Osteoblast (primary cell): Measurements from ENCODE around the gene POU2F2. TPM values are rescaled to one million over a fixed set of nuclear protein-coding genes. Genes with fewer than 3 reads are reported as not detected.
A peak's percentile ranks its signal among the peaks of the same experiment; 100 is the strongest.

ENCODE experiments used
- DNase-seq: peaks from one replicate; pipeline ENCODE4 v3.0.0; 2011; ENCODE audit warnings: low spot score, mixed read lengths; ENCODE audit not compliant: insufficient read length; ENCODE audit errors: missing footprints
- H2AFZ ChIP-seq: 2 replicates; pipeline ENCODE4 v1.6.0; 2011; ENCODE audit warnings: mild to moderate bottlenecking, low read length
- H3K27ac ChIP-seq: 2 replicates; pipeline ENCODE4 v1.5.1; 2011; ENCODE audit warnings: mild to moderate bottlenecking, low read depth, low read length, moderate library complexity
- H3K27me3 ChIP-seq: 2 replicates; pipeline ENCODE4 v1.6.0; 2012; ENCODE audit warnings: mild to moderate bottlenecking, control low read depth, inconsistent platforms, low read length, moderate library complexity; ENCODE audit not compliant: insufficient read depth
- H3K36me3 ChIP-seq: 2 replicates; pipeline ENCODE4 v1.5.1; 2011; ENCODE audit warnings: mild to moderate bottlenecking, low read length, control low read depth, moderate library complexity; ENCODE audit not compliant: insufficient read depth
- H3K4me1 ChIP-seq: 2 replicates; pipeline ENCODE4 v1.5.1; 2011; ENCODE audit warnings: mild to moderate bottlenecking, low read length, control low read depth, moderate library complexity; ENCODE audit not compliant: insufficient read depth
- H3K4me2 ChIP-seq: 2 replicates; pipeline ENCODE4 v1.6.0; 2011; ENCODE audit warnings: mild to moderate bottlenecking, low read length; ENCODE audit not compliant: insufficient read depth
- H3K4me3 ChIP-seq: fragments of 200-600 bp; sonication (generic); 3 replicates; pipeline ENCODE4 v1.5.1; 2012; ENCODE audit warnings: mild to moderate bottlenecking, low read length, inconsistent platforms; ENCODE audit not compliant: insufficient read depth
- H3K79me2 ChIP-seq: 2 replicates; pipeline ENCODE4 v1.6.0; 2012; ENCODE audit warnings: mild to moderate bottlenecking, low read length, control low read depth, inconsistent platforms; ENCODE audit not compliant: insufficient read depth
- H3K9me3 ChIP-seq: 2 replicates; pipeline ENCODE4 v1.5.1; 2011; ENCODE audit warnings: low read depth, low read length, control low read depth
- H4K20me1 ChIP-seq: 2 replicates; pipeline ENCODE4 v1.6.0; 2012; ENCODE audit warnings: mild to moderate bottlenecking, low read length, control low read depth; ENCODE audit not compliant: insufficient read depth
- total RNA-seq: library from RNA; depleted of rRNA; stranded (reverse); fragments of >200 nt; gene quantifications from 2 replicates; pipeline ENCODE4 v1.2.3, GENCODE V29; 2012
- TF ChIP-seq, protein P1 (sequence below): IDR thresholded peaks from 2 replicates; pipeline ENCODE4 v1.5.1; 2011; ENCODE audit warnings: mild to moderate bottlenecking, low read depth, low read length, moderate library complexity; ENCODE audit errors: extremely low read depth

POU2F2 gene
- total RNA-seq, 1 donor: under 0.01 TPM

DNA sequence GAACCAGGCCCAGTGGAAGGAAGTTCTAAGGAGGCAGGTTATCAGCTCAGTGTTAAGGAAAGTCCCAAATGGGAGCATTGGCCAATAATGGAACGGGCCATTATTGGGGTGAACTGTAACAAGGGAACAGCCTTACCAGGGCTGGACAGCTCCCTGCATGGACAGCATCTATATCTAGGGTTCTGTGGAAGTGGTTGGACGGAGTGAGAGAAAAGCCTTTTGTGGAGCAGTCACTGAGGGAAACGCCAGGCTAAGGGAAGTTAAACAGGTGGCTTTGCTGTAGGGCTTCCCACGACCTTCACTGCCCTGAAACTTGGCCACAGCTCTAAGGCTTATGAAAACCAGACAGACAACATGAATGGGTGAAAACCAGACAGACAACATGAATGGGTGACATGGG is 17.0 kb downstream of the POU2F2 start:
- no peaks in the 10 kb centered on the region for H3K36me3 ChIP-seq
- H3K4me1 ChIP-seq: peaks cover 41% of the 10 kb centered on the region
- no peaks in the 10 kb centered on the region for H3K9me3 ChIP-seq
- peak; percentile 79 for DNase-seq
- no peak overlapping the region for H3K4me2 ChIP-seq
- TF ChIP-seq, protein P1, sequence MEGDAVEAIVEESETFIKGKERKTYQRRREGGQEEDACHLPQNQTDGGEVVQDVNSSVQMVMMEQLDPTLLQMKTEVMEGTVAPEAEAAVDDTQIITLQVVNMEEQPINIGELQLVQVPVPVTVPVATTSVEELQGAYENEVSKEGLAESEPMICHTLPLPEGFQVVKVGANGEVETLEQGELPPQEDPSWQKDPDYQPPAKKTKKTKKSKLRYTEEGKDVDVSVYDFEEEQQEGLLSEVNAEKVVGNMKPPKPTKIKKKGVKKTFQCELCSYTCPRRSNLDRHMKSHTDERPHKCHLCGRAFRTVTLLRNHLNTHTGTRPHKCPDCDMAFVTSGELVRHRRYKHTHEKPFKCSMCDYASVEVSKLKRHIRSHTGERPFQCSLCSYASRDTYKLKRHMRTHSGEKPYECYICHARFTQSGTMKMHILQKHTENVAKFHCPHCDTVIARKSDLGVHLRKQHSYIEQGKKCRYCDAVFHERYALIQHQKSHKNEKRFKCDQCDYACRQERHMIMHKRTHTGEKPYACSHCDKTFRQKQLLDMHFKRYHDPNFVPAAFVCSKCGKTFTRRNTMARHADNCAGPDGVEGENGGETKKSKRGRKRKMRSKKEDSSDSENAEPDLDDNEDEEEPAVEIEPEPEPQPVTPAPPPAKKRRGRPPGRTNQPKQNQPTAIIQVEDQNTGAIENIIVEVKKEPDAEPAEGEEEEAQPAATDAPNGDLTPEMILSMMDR: no peak
- H4K20me1 ChIP-seq: no peaks in the 10 kb centered on the region
- no peaks in the 10 kb centered on the region for H3K79me2 ChIP-seq
- no peak overlapping the region for H2AFZ ChIP-seq
- no peaks in the 10 kb centered on the region for H3K27me3 ChIP-seq
- no peak overlapping the region for H3K27ac ChIP-seq
- no peak overlapping the region for H3K4me3 ChIP-seq

DNA sequence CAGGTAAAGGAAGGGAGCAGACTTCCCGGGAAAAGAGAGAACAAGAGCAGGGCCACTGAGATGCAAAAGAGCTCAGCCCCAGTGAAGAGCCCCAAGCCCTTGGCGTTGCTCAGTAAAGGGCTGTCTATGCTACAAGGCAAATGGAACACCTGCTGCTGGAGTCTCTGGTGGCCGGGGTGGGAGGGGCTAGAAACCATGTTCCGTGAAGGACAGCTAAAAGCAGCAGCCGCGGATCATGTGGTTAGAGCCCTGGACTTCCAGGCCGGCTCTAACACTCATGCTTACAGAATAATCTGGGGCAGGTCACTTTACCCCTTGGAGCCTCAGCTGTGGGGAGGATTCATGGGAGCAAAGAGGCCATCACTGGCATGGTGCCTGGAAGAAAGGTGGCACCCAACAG is 17.8 kb downstream of the POU2F2 start:
- Histone ChIP-seq H3K79me2 (no peaks in the 10 kb centered on the region), H3K4me3 (no peak overlapping the region)

DNA sequence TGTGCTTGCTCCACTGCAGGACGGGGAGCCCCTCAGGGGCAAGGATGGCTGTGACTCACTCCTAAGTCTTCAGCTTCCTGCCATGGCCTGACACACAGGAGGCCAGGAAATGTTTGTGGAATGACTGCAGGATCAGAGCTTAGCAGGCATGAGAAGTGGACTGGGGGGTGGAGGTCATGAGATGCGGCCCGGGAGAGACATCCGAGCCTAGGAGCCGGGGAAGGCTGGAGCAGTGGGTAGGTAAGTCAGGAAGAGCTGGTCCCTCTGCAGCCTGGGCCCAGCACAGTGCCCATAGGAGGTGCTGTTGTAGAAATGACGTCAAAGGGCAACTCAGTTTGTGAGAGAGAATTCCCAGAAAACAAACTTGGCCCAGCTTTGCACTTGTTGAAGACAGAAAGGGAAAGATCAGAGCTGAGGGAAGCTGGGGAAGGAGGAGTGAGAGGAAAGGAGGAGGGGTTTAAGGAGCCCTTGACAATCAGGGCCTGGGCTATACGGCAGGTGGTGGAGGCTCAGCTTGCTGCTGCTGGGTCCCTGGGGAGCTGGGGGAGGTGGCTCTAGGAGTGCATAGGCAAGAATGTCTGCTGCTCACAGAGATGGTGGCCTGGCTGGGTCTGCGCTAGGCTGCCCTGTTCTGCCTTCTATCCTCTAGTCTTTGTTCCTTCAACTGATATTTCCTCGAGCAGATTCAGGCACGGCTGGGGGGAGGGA is 18.5 kb downstream of the POU2F2 start:
- Histone ChIP-seq H3K4me1 (peaks cover 41% of the 10 kb centered on the region), H3K9me3 (no peaks in the 10 kb centered on the region), H3K4me3 (peak overlapping the region; percentile 7), H3K79me2 (no peaks in the 10 kb centered on the region), H4K20me1 (no peaks in the 10 kb centered on the region), H3K4me2 (peak overlapping the region; percentile 64), H3K27ac (peak overlapping the region; percentile 96), H3K36me3 (no peaks in the 10 kb centered on the region), H3K27me3 (no peaks in the 10 kb centered on the region), H2AFZ (peak overlapping the region; percentile 59)
- peak; percentile 99 for DNase-seq
- TF ChIP-seq, protein P1: peak; percentile 36

More for the DNA sequence above, 17.8 kb downstream of the POU2F2 start:
- no peaks in the 10 kb centered on the region for H3K36me3 ChIP-seq
- peaks cover 41% of the 10 kb centered on the region for H3K4me1 ChIP-seq
- H3K27ac ChIP-seq: peak overlapping the region; percentile 96
- peak overlapping the region; percentile 64 for H3K4me2 ChIP-seq
- TF ChIP-seq, protein P1: no peak
- no peaks in the 10 kb centered on the region for H3K27me3 ChIP-seq
- H3K9me3 ChIP-seq: no peaks in the 10 kb centered on the region
- H2AFZ ChIP-seq: peak overlapping the region; percentile 12
- DNase-seq: peak; percentile 65
- H4K20me1 ChIP-seq: no peaks in the 10 kb centered on the region

DNA sequence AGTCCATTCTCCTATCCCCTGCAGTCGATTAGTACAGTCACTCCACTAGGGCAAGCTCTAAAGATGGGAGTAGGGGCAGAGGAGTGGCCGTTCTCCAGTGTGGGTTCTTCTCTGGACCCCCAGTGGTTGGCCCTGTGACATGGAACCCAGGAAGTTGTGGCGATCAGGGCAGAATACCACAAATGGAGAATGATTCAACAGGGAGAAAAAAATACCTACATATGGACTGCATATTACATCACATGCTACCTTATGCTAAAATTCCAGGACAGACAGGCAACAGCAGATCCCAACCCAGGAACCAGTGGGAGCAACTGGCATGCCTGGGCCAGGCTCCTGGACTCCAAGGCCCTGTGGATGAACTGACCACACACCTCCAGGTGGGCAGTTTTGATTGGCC is 20.4 kb downstream of the POU2F2 start:
- Histone ChIP-seq H3K79me2 (no peaks in the 10 kb centered on the region), H3K4me2 (peak overlapping the region; percentile 21), H3K36me3 (no peaks in the 10 kb centered on the region), H3K27me3 (no peaks in the 10 kb centered on the region), H4K20me1 (no peaks in the 10 kb centered on the region), H3K27ac (peak overlapping the region; percentile 96), H3K4me3 (peak overlapping the region; percentile 21), H3K4me1 (peaks cover 41% of the 10 kb centered on the region), H2AFZ (peak overlapping the region; percentile 44), H3K9me3 (no peaks in the 10 kb centered on the region)
- TF ChIP-seq, protein P1: no peak
- DNase-seq: peak; percentile 10
